Stimulated activated CD8-positive, alpha-beta memory T cell treated with anti-CD3 and anti-CD28 coated beads, Interleukin-4, amount 100 ng/mL, for 24 hours (primary cell): ENCODE results near the gene CDK3.

ENCODE experiments used
- DNase-seq: peaks from one replicate; pipeline ENCODE4 v3.0.0-alpha.2; 2020; ENCODE audit warnings: low read depth

Gene CDK3

GRCh38 chr17:76014100-76014924, 13.7 kb downstream of the CDK3 start:
- DNase-seq: peak; percentile 65

GRCh38 chr17:76014925-76015261, 14.2 kb downstream of the CDK3 start:
- no peak for DNase-seq

DNA sequence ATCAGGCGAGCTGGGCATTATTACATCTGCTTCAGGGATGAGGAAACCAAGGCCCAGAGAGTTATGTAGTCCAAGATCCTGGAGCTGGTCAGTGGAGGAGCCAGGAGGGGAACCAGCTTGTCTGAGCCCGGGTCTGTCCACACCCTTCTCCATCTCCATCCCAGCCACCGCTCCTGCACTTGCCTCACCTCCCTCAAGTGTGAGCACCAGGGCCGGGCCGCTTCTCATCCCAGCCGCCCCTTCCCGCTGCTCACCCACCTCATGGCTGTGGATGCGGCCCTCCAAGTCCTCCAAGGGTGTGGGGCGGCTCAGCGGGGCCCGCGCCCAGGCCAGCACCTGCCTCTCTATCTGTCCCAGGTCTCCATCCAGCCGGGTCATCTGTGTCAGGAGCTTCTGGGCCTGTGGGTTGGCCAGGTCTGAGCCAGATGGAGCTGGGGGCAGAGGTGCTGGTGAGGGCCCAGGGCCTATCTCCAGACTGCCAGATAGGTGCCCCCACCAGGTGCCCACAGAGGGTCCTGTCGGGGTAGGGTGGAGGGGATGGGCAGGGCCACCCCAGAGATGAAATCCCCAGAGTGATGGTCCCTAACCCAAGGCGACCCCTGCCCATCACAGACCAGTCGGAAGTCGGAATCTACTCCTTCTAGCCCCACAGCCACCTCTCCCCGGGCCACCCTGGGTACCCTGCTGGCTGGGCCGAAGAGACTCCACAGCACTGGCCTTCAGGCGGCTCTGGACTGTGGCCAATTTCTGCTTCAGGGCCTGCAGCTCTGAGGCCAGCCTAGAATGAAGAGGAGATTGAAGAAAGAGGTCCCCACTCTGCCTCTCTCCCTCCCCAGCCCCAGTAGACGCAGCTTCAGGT, 17.1 kb downstream of the CDK3 start:
- DNase-seq: no peak

- DNase-seq: no peak
Observed at GRCh38 chr17:76018340-76018680, 17.7 kb downstream of the CDK3 start.

DNA sequence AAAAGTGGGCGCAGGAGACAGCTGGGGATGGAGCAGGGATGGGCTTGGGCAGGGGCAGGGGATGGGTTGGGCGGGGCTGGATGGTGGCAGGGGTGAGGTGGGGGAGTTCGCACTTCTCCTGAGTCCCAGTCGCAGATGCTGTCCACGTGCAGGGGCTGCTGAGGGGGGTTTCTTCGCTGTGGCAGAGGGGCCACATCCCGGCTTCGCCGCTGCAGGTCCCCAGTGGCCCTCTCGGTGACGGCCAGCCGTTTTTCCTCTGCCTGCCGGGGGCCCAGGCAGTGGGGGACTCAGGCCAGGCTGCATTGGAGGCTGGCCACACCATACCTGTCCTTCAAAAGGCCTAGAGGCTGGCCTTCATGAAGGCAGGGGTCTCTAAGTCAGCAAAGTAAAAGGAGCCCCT, 18.1 kb downstream of the CDK3 start:
- DNase-seq: no peak

DNA sequence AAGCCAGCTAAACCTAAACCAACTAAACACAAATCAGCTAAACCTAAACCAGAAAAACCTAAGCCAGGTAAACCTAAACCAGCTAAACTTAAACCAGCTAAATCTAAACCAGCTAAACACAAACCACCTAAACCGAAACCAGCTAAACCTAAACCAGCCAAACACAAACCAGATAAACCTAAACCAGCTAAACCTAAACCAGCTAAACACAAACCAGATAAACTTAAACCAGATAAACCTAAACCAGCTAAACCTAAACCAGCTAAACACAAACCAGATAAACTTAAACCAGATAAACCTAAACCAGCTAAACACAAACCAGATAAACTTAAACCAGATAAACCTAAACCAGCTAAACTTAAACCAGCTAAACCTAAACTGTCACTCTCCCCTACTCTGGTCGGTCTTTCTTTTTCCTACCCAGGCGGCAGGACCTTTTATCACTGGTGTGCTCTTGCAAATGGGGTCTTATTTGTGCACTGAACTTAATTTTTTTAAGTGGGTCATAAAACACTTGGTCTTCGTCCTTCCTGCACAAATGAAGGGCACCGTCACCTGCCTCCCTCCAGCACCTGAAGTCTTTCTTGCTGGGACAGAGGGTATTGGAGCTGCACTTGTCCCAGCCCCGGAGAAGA, 19.3 kb downstream of the CDK3 start:
- DNase-seq: no peak

DNA sequence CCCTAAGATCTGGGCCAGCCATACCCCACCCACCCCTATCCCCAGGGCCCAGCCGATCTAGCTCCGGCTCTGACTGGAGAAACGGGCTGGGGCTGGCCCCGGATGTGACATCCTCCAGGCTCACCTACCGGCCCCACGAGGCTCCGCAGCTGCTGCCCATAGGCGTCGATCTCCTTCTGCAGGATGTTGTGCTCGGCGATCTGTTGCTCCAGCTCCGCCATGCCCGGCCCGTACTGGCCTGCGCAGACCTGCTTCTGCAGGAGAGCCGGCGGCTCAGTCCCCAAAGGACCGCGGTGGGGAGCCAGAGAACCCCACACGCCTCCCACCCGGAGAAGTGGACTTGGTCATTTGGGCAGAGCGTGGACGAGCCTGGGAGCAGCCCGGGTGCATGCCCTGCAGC, 21.6 kb downstream of the CDK3 start:
- no peak for DNase-seq

- no peak for DNase-seq
Observed at GRCh38 chr17:76022973-76023899, 22.6 kb downstream of the CDK3 start.

DNA sequence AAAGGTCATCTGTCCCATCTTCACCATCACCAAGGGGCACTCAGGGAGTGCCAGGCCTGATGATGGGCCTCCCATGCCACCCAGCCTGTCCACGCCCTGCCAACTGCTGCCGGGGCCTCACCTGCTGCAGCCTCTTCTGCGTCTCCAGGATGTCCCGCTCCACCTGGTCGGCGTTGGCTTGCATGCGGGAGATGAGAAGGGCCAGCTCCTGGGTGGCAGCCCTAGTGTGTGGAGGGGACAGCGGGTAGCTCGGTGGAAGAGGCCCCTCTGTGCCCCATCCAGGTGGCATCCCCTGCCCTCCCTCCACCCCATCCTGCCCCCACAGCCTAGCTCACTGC, 23.2 kb downstream of the CDK3 start:
- no peak for DNase-seq

DNA sequence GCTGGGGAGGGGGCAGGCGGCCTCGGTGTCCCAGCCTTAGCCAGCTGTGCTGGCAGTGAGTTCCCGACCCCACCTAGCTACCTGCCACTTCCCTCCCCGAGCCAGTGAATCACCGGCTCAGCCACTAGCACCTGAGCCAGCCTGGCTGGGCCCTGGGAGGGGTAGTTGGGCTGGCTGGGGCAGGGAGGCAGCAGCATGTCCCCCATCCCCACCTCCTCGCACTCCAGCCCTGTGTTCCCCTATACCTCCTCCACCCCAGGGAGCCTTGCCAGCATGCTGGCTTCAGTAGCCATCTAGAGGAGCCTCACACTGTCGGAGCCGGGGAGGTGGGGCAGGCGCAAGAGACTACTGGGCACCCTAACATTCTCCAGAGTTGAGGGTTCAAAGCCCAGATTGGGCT, 23.7 kb downstream of the CDK3 start:
- no peak for DNase-seq

GRCh38 chr17:76025294-76025693, 24.6 kb downstream of the CDK3 start:
- DNase-seq: no peak

- DNase-seq: no peak
Observed at GRCh38 chr17:76026714-76027158, 26.1 kb downstream of the CDK3 start.

DNA sequence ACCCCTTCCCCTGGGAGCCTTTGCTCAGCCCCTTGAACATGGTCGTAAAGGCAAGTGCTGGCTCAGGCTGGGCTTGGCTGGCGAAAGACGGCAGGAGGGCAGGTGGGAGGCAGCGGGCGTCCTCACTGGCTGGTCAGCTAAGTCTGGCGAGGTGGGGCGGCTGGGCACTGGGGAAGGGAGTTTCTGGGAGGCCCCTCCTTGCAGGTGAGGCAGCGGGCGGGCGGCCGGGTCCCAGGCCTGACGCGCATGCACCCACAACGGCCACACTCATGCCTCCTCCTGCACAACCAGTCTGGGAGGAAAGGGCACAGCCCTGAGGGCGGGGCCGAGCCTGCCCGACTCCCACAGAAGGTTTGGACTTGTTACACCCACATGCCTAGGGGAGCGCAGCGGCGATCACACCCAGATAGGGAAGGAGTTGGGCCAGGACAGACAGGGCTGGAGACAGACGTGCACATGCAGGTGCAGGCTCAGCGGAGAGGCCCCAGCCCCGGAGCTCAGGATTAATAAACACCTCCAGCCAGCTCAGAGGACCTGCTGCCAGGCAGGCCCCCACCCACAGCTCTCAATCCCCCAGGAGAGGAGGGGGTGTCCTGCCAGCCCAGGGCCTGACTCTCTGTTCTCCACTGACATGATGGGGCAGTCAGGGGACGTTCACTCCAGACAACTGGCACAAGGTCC, 26.6 kb downstream of the CDK3 start, which contains the start of gene EVPL:
Gene EVPL, minus strand, starts transcription at position 148 of the 681 bp plus-strand sequence. Its CDS starts 108 bp downstream, at position 40.
- no peak for DNase-seq

DNA sequence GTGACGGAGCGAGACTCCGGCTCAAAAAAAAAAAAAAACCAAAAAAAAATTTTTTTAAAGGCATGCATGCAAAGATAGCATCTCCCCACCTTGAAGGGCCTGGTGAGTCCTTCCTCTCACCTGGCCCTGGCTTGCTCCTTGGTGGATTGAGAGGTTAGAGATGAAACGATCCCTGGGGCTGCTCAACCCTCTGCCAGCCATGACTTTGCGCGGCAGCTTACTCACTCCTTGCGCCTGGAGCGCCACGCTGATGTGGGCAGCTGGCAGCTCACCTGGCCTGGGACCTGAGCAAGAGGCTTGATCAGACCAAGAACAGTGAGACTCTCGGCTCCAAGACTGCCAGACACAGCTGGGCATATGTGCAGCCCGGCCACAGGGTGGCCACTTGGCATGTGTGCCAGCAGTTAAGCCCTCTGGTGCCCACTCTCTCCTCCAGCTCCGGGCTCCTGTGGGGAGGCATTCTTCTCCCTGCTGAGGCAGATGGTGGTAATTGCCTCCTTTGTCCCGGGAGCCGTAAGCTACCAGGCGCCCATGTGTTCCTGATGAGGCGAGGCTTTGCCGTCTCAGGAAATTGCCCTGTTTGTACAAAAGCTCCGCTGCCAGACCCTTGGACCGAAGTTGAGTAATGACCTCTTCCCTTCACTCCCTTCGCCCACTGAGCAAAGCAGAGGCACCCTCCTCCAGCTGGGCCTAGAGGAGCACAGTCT, 31.6 kb downstream of the CDK3 start:
- no peak for DNase-seq

DNA sequence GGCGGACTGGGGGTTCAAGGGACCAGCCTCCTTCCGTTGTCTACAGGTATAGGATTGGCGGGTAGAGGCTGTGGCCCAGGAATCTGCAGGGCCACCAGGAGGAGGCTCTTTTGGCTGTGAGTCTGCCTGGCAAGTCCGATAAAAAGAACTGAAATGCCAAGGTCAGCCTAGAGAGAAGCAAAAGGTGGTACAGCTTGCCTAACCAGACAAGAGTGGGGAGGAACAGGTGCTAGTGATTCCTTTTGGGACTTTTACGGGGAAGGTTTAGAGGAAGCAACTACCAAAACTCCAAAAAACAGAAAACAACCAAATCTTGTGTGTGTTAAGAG, 32.1 kb downstream of the CDK3 start:
- no peak for DNase-seq

DNA sequence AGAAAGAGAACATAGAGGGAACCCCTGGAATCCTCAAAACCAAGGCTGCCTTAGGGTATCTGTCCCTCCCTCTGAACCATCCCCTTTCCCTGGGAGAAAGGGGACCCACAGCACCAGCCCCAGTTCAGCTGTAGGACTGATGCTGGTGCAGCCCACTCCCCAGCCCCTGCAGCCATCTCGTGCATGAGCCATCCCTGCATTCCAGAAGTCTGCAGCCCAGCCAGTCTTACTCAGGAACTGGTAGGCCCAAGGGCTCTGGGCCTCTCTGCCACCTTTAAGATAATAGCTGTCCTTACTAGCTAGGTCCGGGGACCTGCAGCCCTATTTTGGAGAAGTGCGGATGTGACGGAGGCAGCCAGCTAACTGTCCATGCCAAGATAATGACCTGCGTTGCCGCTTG, 32.5 kb downstream of the CDK3 start:
- DNase-seq: no peak

DNA sequence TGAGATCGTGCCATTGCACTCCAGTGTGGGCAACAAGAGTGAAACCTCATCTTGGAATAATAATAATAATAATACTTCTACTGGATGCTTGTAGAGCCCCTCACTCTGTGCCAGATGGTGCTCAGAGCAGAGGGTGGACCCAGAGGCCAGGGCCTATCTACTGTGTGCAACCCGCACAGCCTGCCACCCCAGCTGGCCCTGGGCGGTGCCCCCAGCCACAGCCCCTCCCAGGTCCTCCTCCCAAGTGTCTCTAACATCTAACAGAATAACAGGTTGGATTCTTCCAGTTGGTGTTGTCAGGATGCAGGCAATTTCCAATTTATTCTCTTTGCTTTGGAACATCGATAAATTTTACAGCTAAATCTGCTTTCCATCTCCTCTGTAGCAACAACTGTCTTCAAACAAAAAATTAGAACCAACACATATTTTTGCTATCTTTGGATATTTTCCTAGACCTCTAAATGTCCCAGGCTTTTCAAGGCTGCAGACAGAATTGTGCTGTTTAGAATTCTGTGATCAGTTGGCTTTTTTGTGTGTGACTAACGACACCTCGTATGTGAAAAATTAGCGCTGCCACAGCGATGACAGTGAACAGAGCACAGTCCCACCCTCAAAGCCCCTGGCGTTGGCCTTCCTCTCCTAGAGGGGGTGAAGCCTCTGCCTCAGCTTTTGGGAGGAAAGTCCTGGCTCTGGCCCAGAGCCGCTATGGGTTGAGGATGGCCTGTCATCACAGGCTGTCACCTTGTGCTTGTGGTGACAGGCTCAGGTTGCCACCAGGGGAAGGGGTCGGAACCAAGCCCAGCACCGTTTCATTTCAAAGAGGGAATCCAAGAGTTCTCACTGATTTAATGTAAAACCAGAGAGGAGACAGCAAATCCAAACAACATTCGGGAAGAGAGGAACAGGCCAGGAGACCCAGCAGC, 34.0 kb downstream of the CDK3 start:
- no peak for DNase-seq

GRCh38 chr17:76036497-76037261, 36.0 kb downstream of the CDK3 start:
- DNase-seq: no peak

- no peak for DNase-seq
Observed at GRCh38 chr17:76038050-76038449, 37.4 kb downstream of the CDK3 start.
